ENCODE measurements around the gene LMLN.

- TF ChIP-seq TAF1 (IDR thresholded peaks at IDR 0.05; ENCODE audit: low read depth): no peak
- no peak for TF ChIP-seq CEBPB (IDR thresholded peaks at IDR 0.05)
- TF ChIP-seq MAX (IDR thresholded peaks at IDR 0.05): no peak
- no peak for TF ChIP-seq NFIC (IDR thresholded peaks at IDR 0.05)
- TF ChIP-seq EP300 (IDR thresholded peaks at IDR 0.05; ENCODE audit: borderline replicate concordance): no peak
- TF ChIP-seq, protein P1, sequence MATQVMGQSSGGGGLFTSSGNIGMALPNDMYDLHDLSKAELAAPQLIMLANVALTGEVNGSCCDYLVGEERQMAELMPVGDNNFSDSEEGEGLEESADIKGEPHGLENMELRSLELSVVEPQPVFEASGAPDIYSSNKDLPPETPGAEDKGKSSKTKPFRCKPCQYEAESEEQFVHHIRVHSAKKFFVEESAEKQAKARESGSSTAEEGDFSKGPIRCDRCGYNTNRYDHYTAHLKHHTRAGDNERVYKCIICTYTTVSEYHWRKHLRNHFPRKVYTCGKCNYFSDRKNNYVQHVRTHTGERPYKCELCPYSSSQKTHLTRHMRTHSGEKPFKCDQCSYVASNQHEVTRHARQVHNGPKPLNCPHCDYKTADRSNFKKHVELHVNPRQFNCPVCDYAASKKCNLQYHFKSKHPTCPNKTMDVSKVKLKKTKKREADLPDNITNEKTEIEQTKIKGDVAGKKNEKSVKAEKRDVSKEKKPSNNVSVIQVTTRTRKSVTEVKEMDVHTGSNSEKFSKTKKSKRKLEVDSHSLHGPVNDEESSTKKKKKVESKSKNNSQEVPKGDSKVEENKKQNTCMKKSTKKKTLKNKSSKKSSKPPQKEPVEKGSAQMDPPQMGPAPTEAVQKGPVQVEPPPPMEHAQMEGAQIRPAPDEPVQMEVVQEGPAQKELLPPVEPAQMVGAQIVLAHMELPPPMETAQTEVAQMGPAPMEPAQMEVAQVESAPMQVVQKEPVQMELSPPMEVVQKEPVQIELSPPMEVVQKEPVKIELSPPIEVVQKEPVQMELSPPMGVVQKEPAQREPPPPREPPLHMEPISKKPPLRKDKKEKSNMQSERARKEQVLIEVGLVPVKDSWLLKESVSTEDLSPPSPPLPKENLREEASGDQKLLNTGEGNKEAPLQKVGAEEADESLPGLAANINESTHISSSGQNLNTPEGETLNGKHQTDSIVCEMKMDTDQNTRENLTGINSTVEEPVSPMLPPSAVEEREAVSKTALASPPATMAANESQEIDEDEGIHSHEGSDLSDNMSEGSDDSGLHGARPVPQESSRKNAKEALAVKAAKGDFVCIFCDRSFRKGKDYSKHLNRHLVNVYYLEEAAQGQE (IDR thresholded peaks at IDR 0.05; ENCODE audit: low read depth): no peak
- no peak for TF ChIP-seq TCF12 (IDR thresholded peaks at IDR 0.05; ENCODE audit: low read depth)
- TF ChIP-seq FOXM1 (IDR thresholded peaks at IDR 0.05; ENCODE audit: borderline replicate concordance, low read depth): no peak
Observed at GRCh38 chr3:197956626-197956988, 3.4 kb upstream of the LMLN start.
